KBM-7 (cell line): ENCODE measurements around the gene INTS11.

Source experiments
- DNase-seq: peaks from one replicate; pipeline ENCODE4 v3.0.0-alpha.2; 2015
- in situ Hi-C: fragments of 300-500 bp; cut with MboI; formaldehyde crosslinking; loops from 2 replicates; pipeline ENCODE4 v1.14.3; 2020; ENCODE audit warnings: low sequenced_read_pairs, low pct_unique_long_range_greater_than_20kb, mixed read lengths

Gene INTS11

DNA sequence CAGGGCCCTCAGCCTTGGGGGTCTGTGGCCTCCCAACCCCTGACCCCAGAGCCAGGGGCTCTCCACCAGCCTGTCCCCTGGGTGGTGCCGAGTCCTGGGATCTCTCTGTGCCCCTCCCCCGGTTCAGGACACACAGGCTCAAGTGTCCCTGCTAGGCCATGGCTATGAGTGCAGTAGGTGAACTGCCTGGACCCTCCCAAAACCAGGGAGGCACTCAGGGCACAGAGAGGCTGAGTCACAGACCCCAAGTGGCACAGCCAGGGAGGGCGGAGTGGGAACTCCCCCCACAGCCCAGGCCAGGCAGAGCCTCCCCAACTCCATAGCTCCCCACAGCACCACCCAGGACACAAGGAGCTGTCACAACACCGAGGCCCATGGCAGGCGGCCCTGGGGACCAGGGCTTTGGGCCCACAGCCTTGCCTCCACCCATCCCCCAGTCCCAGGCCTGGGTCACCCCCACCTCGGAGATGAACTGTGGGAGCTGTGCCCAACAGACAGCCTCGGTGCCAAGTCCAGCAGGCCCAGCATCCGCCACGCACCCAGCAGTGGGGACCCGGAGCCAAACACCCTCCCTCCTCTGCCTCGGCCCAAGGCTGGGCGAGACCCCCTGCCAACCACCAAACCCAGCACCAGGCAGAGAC, 21.5 kb upstream of the INTS11 start:
- DNase-seq = no peak
- in situ Hi-C loops = no loop called here

DNA sequence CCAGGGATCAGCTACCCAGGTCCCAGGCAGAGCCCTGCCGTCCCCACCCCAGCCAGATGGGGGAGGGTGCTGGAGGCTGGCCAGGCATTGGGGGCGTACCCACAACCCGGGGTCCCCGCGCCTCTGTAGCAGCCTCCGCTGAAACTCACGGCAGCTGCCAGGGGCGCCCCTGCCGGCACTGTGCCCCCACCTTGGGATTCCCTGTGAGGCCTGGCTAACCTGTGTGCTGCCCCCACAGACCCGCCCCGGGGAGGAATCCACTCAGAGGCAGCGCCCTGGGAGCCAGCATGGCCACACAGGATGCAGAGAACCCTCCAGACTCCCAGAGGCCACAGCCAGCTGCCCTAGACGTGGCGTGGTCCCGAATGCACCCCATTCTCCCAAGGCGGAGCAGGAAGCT, 20.9 kb upstream of the INTS11 start:
- no peak for DNase-seq
- in situ Hi-C loops = no loop called here

DNA sequence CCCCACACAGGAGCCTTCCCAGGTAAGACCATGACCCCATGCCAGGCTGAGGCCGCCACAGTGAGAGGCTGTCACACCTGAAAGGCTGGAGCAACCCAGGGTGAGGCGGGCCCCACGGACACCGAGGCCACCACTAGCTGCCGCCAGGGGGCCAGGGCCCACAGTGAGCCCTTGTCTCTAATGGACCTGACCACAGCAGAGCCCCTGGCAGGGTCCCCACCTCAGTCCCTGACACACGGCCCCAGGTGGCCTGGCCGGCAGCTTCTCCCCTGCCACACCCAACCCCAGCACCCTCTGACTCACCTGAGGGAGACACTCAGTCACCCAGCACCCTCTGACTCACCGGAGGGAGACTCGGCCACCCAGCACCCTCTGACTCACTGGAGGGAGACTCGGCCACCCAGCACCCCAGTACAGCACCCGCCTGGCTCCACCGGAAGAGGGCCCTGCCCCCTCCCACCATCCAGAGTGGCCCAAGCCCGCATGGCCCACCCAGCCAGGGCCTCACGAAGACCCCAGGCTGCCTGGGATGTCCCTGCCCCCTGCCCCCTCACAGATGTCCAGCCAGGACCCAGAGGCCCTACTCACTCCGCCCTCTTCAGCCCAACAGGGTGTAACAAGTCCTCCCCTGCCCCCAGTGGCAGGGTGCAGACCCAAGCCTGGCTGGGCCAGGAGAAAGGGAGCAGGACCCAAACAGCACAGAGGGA, 20.3 kb upstream of the INTS11 start:
- in situ Hi-C loops = no loop called here
- DNase-seq = no peak

DNA sequence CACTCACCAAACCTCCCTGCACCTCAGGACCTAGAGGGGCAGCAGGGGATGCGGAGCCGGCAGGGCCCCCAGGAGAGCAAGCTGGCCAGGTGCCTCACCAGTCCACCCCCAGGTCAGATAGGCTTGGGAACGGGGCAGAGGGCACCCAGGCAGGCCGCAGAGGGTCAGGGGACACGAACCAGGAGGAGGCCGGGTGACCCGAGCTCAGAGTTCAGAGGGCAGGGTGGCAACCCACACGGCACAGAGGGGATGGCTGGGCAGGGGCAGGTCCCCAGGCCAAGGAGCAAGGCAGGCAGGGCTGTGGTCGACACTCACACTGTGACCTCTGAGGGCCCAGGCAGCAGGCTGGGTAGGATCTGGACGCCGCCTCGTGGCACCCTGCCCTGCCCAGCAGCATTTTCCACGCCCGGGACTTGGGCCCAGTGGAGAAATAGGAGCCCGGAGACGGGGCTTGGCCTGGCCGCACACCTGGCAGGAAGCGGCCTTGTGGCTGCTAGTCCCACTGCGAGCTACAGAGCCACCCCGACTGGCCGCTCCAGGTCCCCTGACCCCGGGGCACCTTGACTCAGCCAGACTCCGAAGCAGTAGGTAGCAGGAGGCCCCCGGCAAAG, 19.5 kb upstream of the INTS11 start:
- DNase-seq = no peak

DNA sequence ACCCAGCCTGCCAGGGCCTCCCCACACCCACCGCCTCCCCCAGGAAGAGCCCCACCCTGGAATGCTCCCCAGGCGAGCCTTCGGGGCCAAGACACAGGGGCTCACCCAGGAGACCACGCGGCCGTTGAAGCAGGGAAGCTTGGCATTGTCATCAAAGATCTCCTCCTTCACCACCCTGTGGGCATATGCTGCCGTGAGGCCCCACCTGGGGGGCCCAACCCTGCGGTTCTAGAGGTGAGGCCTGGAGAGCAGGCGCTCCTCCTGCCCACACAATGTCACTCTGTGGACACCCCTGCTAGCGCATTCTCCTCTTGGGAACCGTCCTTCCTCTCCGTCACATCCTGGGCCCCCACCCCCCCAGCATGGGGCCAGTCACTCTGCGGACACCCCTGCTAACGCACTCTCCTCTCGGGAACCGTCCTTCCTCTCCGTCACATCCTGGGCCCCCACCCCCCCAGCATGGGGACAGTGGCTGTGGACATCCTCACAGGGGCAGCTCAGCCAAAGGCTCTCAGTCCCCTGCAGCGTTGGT, 18.2 kb upstream of the INTS11 start:
- in situ Hi-C loops = no loop called here
- DNase-seq = no peak

More for the DNA sequence above, 19.5 kb upstream of the INTS11 start:
- in situ Hi-C loops = no loop called here

DNA sequence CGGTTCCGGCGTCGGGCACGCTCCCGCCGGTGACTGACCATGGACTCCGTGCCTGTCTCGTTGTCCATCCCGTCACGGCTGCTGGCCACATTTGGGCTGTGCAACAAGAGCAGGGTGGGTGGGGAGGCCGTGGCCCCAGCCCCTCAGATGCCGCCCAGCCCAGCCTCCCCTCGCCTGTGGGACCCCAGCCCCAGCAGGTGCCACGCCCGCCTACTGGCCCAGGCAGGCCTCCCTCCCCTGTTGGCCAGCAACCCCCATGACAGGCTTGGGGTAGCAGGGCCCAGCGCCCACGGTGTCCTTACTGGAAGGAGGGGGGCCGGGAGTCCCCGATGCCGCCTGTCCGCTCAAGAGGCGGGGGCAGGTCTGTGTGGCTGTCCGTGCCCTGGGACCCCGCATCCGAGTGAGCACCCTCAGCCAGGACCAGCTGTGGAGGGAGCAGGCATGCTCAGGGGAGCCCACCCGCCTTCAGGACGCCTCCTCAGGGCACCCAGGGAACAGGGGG, 17.7 kb upstream of the INTS11 start:
- no peak for DNase-seq
- in situ Hi-C loops = no loop called here

DNA sequence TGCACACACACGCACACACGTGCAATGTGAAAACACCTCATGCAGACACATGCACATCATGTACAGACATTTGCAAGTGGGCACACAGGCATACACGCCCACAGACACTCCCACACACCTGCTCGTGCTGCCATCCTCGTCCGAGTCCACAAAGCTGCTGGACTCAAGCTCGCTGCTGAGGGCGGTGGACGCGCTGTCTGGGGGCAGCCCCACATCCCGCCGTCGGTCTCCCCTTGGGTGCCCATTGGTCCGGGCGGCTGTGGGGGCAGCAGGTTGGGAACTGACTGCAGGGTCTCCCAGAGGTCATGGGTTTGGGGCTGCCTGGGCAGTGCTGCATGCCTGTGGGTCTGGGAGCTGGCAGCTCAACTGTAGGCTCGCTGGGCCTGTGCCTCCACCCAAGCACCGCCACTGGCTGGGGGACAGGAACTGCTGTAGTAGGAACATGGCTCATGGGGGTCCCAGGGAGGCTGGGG, 17.1 kb upstream of the INTS11 start:
- in situ Hi-C loops = no loop called here
- DNase-seq = no peak

DNA sequence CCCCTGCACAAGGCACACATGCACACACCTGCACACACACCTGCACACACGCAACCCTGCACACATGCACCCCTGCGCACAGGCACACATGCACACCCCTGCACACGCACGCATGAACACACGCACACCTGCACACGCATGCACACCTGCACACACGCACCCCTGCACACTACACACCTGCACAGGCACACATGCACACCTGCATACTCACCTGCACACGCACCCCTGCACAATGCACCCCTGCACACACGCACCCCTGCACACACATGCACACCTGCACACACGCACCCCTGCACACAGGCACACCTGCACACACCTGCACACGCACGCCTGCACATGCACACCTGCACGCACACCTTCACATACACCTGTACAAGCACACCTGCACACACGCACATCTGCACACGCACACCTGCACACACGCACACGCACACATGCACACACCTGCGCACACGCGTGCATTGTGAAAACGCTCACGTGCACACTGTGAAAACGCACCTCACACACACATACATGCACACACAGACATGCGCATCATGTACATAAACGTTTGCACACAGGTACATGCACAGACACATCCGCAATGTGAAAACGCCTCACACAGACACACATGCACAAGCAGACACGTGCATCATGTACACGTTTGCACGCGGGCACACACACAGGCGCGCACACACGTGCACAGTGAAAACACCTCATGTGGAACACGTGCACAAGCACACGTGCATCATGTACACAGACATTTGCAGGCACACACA, 16.5 kb upstream of the INTS11 start:
- in situ Hi-C loops = no loop called here
- no peak for DNase-seq

DNA sequence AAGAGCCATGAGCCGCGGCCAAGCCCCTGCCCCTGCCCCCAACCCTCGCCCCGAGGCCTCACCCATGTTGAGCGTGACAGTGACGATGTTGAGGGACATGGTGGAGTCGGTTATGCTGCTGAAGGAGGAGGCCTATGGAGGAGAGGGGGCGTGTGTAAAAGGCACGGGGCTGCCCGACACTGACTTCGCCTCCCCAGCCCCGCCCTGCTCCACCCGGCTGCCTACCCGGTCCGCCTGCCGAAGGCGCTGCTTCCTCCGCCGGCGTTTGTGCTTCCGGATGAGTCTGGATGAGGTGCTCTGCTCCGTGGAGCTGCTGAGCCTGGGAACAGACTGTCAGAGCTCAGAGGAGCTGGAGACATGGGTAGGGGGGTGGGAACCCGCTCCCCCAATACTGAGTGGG, 15.7 kb upstream of the INTS11 start:
- in situ Hi-C loops = no loop called here
- no peak for DNase-seq

DNA sequence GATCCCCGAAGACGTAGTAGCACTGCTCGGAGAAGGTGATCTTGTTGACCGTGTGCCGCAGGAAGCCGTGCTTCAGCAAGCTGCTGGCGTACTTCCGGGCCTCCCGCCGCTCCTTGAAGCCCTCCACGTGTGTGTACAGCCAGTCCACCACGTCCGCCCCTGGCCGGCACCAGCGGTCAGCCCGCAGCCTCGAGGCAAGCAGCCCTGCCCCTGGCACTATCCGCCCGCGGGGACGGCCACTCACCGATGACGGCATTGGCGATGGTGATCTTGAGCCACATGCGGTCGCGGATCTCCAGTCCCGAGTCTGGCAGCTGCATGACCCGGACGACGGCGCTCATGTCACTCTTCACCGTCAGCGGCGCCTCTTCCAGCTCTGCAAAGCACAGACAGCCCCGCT, 13.8 kb upstream of the INTS11 start:
- in situ Hi-C loops = no loop called here

DNA sequence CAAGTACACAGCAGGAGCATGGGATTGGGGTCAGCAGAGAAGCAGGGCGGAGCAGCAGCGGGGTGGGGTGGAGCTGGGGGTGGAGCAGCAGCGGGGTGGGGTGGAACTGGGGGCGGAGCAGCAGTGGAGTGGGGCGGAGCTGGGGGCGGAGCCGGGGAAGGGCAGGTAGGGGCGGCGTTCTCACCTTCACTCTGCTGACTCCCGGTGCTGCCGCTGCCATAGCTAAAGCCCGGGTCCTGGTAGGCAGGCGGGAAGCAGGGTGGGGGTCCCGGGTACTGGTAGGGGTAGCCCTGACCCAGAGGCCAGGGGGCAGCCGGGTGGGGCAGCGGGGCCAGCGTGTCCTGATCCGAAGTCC, 13.3 kb upstream of the INTS11 start:
- in situ Hi-C loops = no loop called here

More for the DNA sequence above, 13.8 kb upstream of the INTS11 start:
- no peak for DNase-seq

DNA sequence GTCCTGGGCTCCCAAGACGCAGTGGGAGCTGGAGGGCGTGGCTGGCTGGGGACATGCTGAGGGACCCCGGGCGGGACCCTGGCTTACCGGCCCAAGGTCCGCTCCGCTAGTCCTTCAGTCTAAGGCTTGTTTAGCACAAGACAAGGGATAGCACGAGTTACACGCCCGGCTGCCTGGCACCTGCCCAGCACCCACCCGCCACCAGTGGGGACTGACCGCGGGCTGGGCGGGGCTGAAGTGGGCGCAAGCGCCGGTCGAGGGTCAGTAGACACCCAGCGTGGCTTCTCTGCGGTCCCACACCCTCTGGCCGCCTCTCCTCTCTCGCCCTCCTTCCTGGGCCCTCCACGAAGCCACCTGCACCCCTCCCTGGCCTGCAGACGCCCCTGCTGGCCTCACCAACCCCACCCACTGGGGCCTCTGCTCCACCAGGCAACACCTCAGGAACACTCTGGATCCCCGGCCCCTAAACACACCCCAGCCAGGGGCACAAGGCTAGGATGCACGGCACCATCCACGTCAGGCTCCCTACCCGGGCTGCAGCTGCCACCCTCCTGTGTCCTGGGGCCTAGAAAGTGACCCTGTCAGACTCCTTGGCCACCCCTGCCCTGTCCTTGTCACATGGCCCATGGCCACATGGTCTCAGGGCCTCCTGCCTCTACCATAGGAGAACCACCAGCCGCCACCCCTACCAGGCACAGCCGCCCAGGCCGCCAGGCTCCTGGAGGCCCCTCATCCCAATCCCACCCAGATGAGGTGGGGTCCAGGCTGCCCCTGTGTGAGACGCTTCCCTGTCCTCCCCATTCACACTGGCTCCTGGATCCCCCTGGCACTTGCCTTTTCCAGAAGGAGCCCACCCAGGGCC, 12.7 kb upstream of the INTS11 start:
- DNase-seq = no peak
- in situ Hi-C loops = no loop called here

More for the DNA sequence above, 13.3 kb upstream of the INTS11 start:
- no peak for DNase-seq

DNA sequence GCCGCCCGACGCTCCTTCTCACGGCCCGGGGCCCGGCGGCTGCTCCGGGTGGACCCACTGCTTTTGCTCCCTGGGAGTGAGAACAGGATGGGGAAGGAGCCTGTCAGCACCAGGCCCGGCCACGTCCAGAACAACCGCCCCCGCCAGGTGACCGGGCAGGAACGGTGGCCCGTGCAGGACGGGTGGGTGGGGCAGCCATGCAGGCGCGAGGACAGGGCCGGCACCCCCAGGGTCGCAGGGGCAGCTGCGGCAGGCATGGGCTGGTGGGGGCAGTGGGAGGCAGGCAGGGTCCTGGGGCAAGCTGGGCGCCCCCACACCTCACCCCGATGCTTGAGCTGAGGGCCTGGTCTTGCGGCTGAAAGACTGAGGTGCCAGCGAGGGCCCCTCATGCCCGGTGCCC, 12.0 kb upstream of the INTS11 start:
- in situ Hi-C loops = no loop called here
- DNase-seq = no peak

DNA sequence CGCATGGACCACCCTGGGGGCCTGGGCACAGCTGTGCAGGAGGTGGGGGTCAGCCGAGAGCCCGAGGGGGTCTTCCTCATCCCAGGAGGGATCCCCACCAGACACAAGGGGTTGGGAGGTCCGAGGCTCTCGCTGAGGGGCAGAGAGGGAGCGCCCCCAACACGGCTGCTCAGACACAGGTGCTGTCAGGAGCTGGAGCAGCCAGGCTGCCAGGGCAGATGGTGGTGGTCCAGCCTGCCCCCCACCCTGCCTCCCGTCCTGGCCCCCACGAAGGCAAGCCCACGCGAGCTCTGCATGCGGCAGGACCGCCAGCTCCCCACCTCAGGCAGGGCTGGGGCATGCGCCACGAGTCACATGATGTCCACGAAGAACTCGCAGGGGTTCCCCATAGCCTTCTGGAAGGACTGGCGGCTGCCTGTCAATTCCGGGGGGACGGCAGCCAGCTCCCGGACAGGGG, 11.4 kb upstream of the INTS11 start:
- in situ Hi-C loops = no loop called here
- no peak for DNase-seq

DNA sequence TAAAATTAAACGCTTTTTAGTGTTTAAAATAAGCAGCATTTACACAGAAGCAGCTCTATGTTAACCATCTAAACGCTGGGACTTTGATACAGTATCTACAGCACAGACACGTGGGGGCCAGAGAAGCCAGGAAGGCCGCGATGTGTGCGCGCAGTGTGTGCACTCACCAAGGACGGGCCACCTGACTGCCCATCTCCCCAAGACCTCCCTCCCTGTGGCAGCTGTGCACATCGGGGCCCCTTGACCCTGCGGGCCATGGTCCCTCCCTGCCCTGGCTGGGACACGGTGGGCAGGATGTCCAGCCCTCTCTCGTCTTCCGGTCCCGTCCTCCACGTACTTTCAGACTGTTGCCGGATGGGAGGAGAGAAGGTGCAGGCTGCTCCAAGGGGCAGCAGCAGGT, 10.8 kb upstream of the INTS11 start:
- no peak for DNase-seq
- in situ Hi-C loops = no loop called here

DNA sequence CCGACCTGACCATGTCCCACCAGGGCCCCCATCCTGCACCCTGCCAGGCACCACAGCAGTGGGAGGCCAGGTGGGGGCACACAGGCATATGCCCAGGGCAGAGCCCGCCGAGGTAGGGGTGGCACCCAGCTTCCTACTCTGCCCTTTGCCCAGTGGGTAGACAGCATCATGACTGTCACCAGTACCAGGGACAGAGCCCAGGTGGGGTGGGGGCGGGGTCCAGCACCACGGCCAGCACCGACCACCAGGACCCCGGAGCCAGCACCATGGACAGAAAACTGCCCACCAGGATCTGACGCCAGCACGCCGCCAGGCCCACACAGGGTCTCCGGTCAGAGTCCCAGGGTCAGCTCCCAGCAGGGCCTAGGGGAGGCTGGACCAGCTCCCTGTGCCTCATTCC, 10.4 kb upstream of the INTS11 start:
- DNase-seq = no peak

DNA sequence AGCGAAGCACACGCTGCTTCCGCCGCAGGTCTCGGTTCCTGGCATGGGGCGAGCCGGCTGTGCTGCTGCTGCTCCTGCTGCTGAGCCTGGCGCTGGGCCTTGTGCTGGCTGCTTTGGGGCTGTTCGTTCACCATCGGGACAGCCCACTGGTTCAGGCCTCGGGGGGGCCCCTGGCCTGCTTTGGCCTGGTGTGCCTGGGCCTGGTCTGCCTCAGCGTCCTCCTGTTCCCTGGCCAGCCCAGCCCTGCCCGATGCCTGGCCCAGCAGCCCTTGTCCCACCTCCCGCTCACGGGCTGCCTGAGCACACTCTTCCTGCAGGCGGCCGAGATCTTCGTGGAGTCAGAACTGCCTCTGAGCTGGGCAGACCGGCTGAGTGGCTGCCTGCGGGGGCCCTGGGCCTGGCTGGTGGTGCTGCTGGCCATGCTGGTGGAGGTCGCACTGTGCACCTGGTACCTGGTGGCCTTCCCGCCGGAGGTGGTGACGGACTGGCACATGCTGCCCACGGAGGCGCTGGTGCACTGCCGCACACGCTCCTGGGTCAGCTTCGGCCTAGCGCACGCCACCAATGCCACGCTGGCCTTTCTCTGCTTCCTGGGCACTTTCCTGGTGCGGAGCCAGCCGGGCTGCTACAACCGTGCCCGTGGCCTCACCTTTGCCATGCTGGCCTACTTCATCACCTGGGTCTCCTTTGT, 9.2 kb upstream of the INTS11 start:
- DNase-seq = no peak
- in situ Hi-C loops = no loop called here

More for the DNA sequence above, 10.4 kb upstream of the INTS11 start:
- in situ Hi-C loops = no loop called here
